GM21737 (cell line): ENCODE results near the gene OGFOD3.
"Not testable (repeated sequence)": the region's sequence is repeated elsewhere in the genome, so short reads cannot be mapped to it uniquely, and the experiment has no call there.

Experiments used
- ATAC-seq: cut with Tn5 transposase; IDR thresholded peaks from one replicate; pipeline ENCODE4 v1.9.1; 2021; ENCODE audit warnings: mild to moderate bottlenecking, moderate library complexity; ENCODE audit not compliant: unreplicated experiment

OGFOD3 gene

GRCh38 chr17:82434216-82434565 is 15.8 kb upstream of the OGFOD3 start:
- ATAC-seq = no peak

DNA sequence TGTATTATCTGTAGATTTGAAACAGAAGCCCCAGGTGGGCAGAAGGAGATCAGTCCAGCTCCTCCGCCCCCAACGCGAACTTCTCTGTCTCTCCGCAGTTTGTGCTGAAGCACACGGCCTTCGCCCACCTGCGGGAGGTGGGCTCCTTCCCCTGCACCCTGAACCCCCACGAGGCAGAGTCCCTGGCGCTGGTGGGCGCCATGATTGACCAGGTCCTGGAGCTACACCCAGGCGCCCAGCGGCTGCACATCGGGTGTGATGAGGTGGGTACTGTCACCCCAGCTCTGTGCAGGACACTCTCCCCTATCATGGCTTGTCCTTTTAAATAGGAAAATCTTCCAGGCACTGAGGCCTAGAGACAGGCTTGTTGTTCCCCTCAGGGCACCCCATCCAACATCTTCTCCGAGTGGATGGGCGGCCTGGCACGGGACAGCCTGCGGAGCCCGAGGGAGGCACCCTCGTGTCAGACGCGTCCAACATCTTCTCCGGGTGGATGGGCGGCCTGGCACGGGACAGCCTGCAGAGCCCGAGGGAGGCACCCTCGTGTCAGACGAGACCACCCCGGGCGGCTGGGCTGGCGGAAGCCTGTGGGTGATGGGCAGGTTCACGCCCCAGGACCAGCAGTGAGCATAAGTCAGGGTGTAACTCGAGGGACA is 15.3 kb upstream of the OGFOD3 start:
- ATAC-seq = no peak

GRCh38 chr17:82432017-82432416 is 13.6 kb upstream of the OGFOD3 start:
- no peak for ATAC-seq

GRCh38 chr17:82429824-82430223 is 11.4 kb upstream of the OGFOD3 start:
- no peak for ATAC-seq

GRCh38 chr17:82428546-82428945 is 10.2 kb upstream of the OGFOD3 start:
- no peak for ATAC-seq

DNA sequence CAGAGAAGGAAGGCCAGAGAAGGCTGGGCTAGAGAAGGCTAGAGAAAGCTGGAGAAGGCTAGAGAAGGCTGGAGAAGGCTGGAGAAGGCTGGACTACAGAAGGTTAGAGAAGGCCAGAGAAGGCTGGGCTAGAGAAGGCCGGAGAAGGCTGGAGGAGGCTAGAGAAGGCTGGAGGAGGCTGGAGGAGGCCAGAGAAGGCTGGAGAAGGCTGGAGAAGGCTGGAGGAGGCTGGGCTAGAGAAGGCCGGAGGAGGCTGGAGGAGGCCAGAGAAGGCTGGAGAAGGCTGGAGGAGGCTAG is 6.4 kb upstream of the OGFOD3 start:
- no peak for ATAC-seq

- ATAC-seq = no peak
Observed at GRCh38 chr17:82424001-82424862, 5.8 kb upstream of the OGFOD3 start.

DNA sequence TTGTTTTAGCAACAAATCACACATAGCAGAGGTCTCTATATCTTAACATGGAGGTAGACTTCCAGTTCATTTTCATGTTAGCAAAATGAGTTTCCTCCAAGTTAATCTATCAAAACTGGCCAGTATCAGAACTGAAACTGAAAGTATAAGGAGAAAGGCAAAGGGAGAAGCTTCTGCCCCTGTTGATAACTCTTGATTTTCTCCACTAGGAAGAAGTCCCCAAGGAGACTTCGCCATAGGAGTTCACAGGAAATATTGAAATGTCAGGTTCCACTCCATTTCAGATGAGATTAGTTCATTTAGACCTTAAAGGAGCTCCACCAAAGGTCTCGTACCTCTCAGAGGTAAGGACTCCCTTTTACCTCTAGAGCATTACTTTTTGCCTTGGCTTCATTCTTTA is 1.2 kb upstream of the OGFOD3 start:
- ATAC-seq = no peak

DNA sequence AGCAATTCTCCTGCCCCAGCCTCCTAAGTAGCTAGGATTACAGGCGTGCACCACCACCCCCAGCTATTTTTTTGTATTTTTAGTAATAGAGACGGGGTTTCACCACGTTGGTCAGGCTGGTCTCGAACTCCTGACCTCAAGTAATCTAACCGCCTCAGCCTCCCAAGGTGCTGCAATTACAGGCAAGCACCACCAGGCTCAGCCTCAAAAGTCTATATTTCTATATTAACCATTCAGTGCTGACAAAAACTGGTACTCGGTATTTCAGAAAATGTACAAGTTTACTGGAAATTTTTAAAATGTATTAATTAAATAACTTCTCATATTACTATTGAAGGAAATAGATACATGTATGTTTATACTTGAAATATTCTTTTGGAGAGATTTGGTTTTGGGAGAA is 1.6 kb downstream of the OGFOD3 start:
- no peak for ATAC-seq

DNA sequence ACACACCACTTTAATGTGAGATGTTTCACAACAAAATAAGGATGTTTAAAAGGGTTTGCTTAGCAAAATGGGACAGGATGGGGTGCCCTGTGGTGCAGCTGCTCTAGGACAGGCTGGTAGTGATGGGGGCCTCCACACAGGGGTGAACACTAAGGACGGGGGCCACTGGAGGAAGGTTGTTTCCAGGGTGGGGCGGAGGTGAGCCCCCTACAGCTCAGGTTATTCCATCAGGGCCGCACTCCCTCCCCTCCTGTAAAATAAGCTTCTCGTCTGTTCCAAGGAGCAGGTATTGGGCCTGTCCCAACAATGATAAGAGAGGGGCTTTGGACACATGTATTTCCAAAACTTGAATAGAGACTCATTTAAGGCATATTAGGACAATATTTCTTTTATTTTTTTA is 2.1 kb downstream of the OGFOD3 start:
- no peak for ATAC-seq

- ATAC-seq = no peak
Observed at GRCh38 chr17:82415786-82416185, 2.6 kb downstream of the OGFOD3 start.

GRCh38 chr17:82415336-82415735 is 3.0 kb downstream of the OGFOD3 start:
- ATAC-seq = no peak

DNA sequence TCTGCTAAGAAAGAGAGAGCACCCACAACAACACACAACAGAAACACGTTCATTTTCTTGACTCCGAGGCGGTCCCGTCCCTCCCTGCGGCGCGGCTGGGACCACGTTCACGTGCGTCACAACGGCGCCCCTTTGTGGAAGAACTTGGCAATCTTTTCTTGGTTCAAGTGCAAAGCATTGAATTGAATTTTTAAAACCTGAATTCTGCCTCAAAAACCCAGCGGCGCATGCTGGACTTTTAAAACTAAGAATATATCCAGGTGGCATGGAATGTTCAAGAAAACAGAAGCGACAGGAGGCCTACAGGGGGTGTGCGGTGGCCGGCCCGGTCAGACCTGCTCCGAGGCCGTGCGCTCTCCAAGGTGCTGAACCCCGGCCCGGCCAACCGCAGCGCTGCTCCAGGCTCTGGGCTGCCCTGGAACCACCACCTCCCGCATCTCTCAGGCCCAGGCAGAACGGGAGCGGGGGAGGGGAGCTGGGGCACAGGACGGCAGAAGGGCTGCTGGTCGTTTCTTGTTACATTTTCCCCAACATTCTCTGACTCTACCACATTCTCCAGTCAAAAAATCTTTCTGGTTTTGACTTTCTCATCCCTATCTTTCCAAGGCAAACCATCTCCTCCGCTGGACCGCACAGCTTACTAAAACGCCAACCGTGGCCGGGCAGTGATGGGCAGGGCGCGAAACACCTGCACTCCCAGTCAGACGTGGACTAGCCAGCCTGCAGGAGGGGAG is 3.7 kb downstream of the OGFOD3 start:
- no peak for ATAC-seq

DNA sequence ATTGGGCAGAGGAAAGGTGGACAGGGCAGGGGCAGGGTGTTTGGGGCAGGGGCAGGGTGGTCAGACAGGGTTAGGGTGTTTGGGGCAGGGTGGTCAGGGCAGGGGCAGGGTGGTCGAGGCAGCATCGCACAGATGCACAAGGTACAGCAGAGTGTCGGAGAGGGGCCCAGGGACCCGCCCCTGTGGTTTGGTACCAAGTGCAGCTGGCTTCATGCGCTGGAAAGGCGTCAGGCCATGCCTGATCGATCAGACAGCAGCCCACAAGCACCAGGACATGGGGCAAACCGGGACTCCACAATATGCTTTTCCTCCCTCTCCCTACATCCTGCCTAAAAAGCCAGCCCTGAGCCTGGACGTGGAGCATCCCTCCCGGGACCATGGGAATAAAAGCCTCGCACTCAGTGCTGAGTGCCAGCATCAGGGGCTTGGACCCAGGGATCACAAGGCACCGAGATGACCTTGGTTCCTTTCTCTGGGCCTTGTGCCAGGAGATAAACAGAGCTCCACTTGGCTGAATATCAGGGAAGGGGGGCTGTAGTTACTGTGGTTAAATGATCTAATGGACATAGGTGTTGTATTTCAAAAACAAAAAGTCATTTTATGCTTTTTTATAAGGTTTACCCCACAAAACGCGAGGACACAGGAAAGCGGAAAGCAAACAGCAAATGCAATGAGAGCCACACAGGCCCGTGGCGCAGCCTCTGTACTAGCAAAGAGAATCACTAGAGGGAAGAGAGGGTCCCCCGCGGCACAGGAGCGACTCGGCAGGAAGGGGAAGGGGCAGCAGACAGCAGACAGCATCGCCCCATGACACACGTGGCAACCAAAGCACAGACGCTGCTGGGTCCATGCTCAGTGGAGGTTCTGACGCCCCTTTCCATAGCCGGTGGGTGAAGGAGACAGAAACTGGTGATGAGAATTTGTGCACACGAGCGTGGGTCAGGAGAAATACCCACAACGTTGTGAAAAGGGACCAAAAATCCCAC is 5.6 kb downstream of the OGFOD3 start:
- ATAC-seq = no peak

DNA sequence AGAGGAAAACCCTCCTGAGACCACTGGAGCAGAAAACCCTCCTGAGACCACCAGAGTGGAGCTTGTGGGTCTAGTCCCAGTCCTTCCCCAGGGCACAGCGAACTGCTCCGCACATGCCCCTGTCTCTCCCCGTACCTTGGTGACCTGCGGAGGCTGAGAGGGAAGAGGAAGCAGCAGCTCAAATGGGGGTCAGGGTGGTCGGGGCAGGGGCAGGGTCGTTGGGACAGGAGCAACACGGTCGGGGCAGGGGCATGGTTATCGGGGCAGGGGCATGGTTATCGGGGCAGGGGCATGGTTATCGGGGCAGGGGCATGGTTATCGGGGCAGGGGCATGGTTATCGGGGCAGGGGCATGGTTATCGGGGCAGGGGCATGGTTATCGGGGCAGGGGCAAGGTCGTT is 6.3 kb downstream of the OGFOD3 start:
- ATAC-seq = not testable (repeated sequence)

GRCh38 chr17:82411396-82412053 is 6.9 kb downstream of the OGFOD3 start:
- no peak for ATAC-seq

DNA sequence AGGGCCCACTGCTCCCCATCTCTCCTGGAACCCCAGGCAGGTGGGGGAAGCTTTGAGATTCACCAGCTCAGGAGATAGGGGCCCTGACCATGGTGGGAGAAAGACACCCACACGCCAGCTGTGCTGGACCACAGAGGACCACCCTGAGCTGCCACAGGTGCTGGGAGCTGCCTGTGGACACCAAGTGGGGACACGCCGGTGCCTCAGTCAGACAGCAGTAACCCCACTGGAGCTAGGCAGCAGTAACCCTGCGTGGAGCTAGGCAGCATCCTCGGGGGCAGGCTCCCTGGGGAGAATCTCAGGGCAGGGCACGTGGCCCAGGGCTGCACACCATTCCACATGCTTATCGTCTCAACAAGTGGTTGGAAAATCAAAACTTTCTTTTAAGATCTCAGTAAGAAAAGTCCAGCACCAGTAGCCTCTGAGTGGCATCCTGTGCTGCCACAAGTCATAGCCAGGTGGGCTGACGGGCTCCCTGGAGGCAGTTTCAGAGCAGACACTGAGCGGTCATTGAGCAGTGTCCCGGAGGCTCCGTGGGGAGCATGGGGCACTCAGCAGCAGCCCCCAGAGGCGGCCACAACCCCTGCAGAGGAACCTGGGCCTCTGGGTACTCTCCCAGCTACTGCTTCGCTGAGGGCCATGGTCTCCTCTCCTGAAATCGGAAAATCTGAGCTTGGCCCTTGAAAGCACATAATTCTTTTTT is 8.2 kb downstream of the OGFOD3 start:
- ATAC-seq = no peak

GRCh38 chr17:82408938-82409318 is 9.5 kb downstream of the OGFOD3 start:
- no peak for ATAC-seq

GRCh38 chr17:82408288-82408937 is 10.0 kb downstream of the OGFOD3 start:
- no peak for ATAC-seq
